Activated T-cell treated with anti-CD3 and anti-CD28 coated beads, Interleukin-2, amount 50 U/mL, for 24 hours (primary cell): ENCODE data around the gene MRE11.
"Not testable (repeated sequence)": the region's sequence is repeated elsewhere in the genome, so short reads cannot be mapped to it uniquely, and the experiment has no call there.

Source experiments
- DNase-seq: peaks from one replicate; pipeline ENCODE4 v3.0.0-alpha.2; 2020
- H3K27ac Mint-ChIP-seq: 2 replicates; pipeline ENCODE4 v1.8.0; 2020; ENCODE audit warnings: mild to moderate bottlenecking, mixed read lengths
- H3K27me3 Mint-ChIP-seq: 2 replicates; pipeline ENCODE4 v1.8.0; 2020; ENCODE audit warnings: mixed read lengths
- H3K36me3 Mint-ChIP-seq: 2 replicates; pipeline ENCODE4 v1.8.0; 2020; ENCODE audit warnings: low read depth, mixed read lengths
- H3K4me1 Mint-ChIP-seq: 2 replicates; pipeline ENCODE4 v1.8.0; 2020; ENCODE audit warnings: low read depth, mixed read lengths
- H3K4me3 Mint-ChIP-seq: 2 replicates; pipeline ENCODE4 v1.8.0; 2020; ENCODE audit warnings: mild to moderate bottlenecking, moderate library complexity, mixed read lengths
- H3K9me3 Mint-ChIP-seq: 2 replicates; pipeline ENCODE4 v1.8.0; 2020; ENCODE audit warnings: mixed read lengths

Gene MRE11

GRCh38 chr11:94518300-94518699 is 24.7 kb upstream of the MRE11 start:
- Mint-ChIP-seq H3K4me3 (no peak overlapping the region), H3K9me3 (no peaks in the 10 kb centered on the region), H3K4me1 (no peaks in the 10 kb centered on the region), H3K27me3 (peaks cover 12% of the 10 kb centered on the region), H3K36me3 (no peaks in the 10 kb centered on the region), H3K27ac (no peak overlapping the region)
- no peak for DNase-seq

GRCh38 chr11:94516725-94517124 is 23.1 kb upstream of the MRE11 start:
- no peak for DNase-seq
- Mint-ChIP-seq H3K4me3 (no peak overlapping the region), H3K9me3 (no peaks in the 10 kb centered on the region), H3K36me3 (no peaks in the 10 kb centered on the region), H3K27me3 (peaks cover 21% of the 10 kb centered on the region), H3K27ac (no peak overlapping the region), H3K4me1 (peaks cover 12% of the 10 kb centered on the region)

GRCh38 chr11:94515398-94515797 is 21.8 kb upstream of the MRE11 start:
- no peak overlapping the region for H3K27ac Mint-ChIP-seq
- no peak overlapping the region for H3K4me3 Mint-ChIP-seq
- DNase-seq: no peak
- no peaks in the 10 kb centered on the region for H3K36me3 Mint-ChIP-seq
- no peaks in the 10 kb centered on the region for H3K9me3 Mint-ChIP-seq
- peaks cover 12% of the 10 kb centered on the region for H3K4me1 Mint-ChIP-seq
- H3K27me3 Mint-ChIP-seq: peaks cover 33% of the 10 kb centered on the region

GRCh38 chr11:94513091-94513490 is 19.4 kb upstream of the MRE11 start:
- H3K9me3 Mint-ChIP-seq: no peaks in the 10 kb centered on the region
- DNase-seq: no peak
- H3K4me3 Mint-ChIP-seq: no peak overlapping the region
- H3K27me3 Mint-ChIP-seq: peaks cover 36% of the 10 kb centered on the region
- peaks cover 12% of the 10 kb centered on the region for H3K4me1 Mint-ChIP-seq
- no peak overlapping the region for H3K27ac Mint-ChIP-seq
- no peaks in the 10 kb centered on the region for H3K36me3 Mint-ChIP-seq

- peaks cover 36% of the 10 kb centered on the region for H3K27me3 Mint-ChIP-seq
- peak; percentile 72 for DNase-seq
- no peak within 1 kb of the TSS for H3K27ac Mint-ChIP-seq
Observed at GRCh38 chr11:94511932-94512781, 18.5 kb upstream of the MRE11 start, which contains the start of gene C11orf97. Gene C11orf97, plus strand, starts transcription at chr11:94512461. Its CDS starts 68 bp downstream, at chr11:94512529.

GRCh38 chr11:94507485-94507884 is 13.8 kb upstream of the MRE11 start:
- Mint-ChIP-seq H3K27ac (no peak overlapping the region), H3K9me3 (no peaks in the 10 kb centered on the region), H3K4me1 (peaks cover 7% of the 10 kb centered on the region), H3K27me3 (peaks cover 22% of the 10 kb centered on the region), H3K36me3 (peaks cover 2% of the 10 kb centered on the region), H3K4me3 (no peak overlapping the region)
- no peak for DNase-seq

More at GRCh38 chr11:94511932-94512781, 18.5 kb upstream of the MRE11 start, which contains the start of gene C11orf97:
- Mint-ChIP-seq H3K4me3 (peak within 1 kb of the TSS; percentile 72), H3K36me3 (no peaks in the 10 kb centered on the region), H3K9me3 (no peaks in the 10 kb centered on the region), H3K4me1 (peaks cover 12% of the 10 kb centered on the region)

- not testable (repeated sequence) for H3K4me3 Mint-ChIP-seq, H3K36me3 Mint-ChIP-seq, H3K27ac Mint-ChIP-seq, DNase-seq, H3K4me1 Mint-ChIP-seq, H3K9me3 Mint-ChIP-seq
- H3K27me3 Mint-ChIP-seq: peaks cover 13% of the 10 kb centered on the region
Observed at GRCh38 chr11:94506513-94506912, 12.9 kb upstream of the MRE11 start.

GRCh38 chr11:94504689-94505293 is 11.1 kb upstream of the MRE11 start:
- no peaks in the 10 kb centered on the region for H3K4me1 Mint-ChIP-seq
- no peak overlapping the region for H3K4me3 Mint-ChIP-seq
- no peak overlapping the region for H3K27ac Mint-ChIP-seq
- H3K36me3 Mint-ChIP-seq: peaks cover 23% of the 10 kb centered on the region
- H3K27me3 Mint-ChIP-seq: no peaks in the 10 kb centered on the region
- DNase-seq: no peak
- H3K9me3 Mint-ChIP-seq: no peaks in the 10 kb centered on the region

- peaks cover 53% of the 10 kb centered on the region for H3K36me3 Mint-ChIP-seq
- DNase-seq: no peak
- H3K27ac Mint-ChIP-seq: no peak overlapping the region
- H3K4me1 Mint-ChIP-seq: peaks cover 2% of the 10 kb centered on the region
- no peak overlapping the region for H3K4me3 Mint-ChIP-seq
- no peaks in the 10 kb centered on the region for H3K9me3 Mint-ChIP-seq
- no peaks in the 10 kb centered on the region for H3K27me3 Mint-ChIP-seq
Observed at GRCh38 chr11:94501522-94501921, 7.9 kb upstream of the MRE11 start.

- DNase-seq: no peak
- H3K9me3 Mint-ChIP-seq: no peaks in the 10 kb centered on the region
- peak overlapping the region; percentile 57 for H3K27ac Mint-ChIP-seq
- no peaks in the 10 kb centered on the region for H3K27me3 Mint-ChIP-seq
- peaks cover 59% of the 10 kb centered on the region for H3K36me3 Mint-ChIP-seq
- peaks cover 11% of the 10 kb centered on the region for H3K4me1 Mint-ChIP-seq
- no peak overlapping the region for H3K4me3 Mint-ChIP-seq
Observed at GRCh38 chr11:94500181-94500580, 6.5 kb upstream of the MRE11 start.

GRCh38 chr11:94494126-94494680 is 559 bp upstream of the MRE11 start:
- Mint-ChIP-seq H3K9me3 (no peaks in the 10 kb centered on the region), H3K27ac (peak overlapping the region; percentile 99), H3K36me3 (peaks cover 74% of the 10 kb centered on the region), H3K4me3 (peak overlapping the region; percentile 97), H3K4me1 (peaks cover 38% of the 10 kb centered on the region), H3K27me3 (no peaks in the 10 kb centered on the region)
- DNase-seq: no peak

GRCh38 chr11:94486068-94486467 is 7.6 kb downstream of the MRE11 start:
- Mint-ChIP-seq H3K9me3 (no peaks in the 10 kb centered on the region), H3K36me3 (peaks cover 97% of the 10 kb centered on the region), H3K27me3 (no peaks in the 10 kb centered on the region), H3K4me1 (peaks cover 7% of the 10 kb centered on the region), H3K4me3 (no peak overlapping the region), H3K27ac (no peak overlapping the region)
- DNase-seq: no peak

GRCh38 chr11:94481342-94481741 is 12.3 kb downstream of the MRE11 start:
- no peak for DNase-seq
- peaks cover 96% of the 10 kb centered on the region for H3K36me3 Mint-ChIP-seq
- H3K27me3 Mint-ChIP-seq: no peaks in the 10 kb centered on the region
- H3K4me3 Mint-ChIP-seq: no peak overlapping the region
- no peak overlapping the region for H3K27ac Mint-ChIP-seq
- H3K4me1 Mint-ChIP-seq: peaks cover 6% of the 10 kb centered on the region
- no peaks in the 10 kb centered on the region for H3K9me3 Mint-ChIP-seq

GRCh38 chr11:94477624-94478023 is 16.0 kb downstream of the MRE11 start:
- no peak for DNase-seq
- peaks cover 21% of the 10 kb centered on the region for H3K4me1 Mint-ChIP-seq
- H3K27me3 Mint-ChIP-seq: no peaks in the 10 kb centered on the region
- H3K9me3 Mint-ChIP-seq: no peaks in the 10 kb centered on the region
- H3K36me3 Mint-ChIP-seq: peaks cover 93% of the 10 kb centered on the region
- no peak overlapping the region for H3K27ac Mint-ChIP-seq
- no peak overlapping the region for H3K4me3 Mint-ChIP-seq
